Smooth muscle cell (in vitro differentiated cells): ENCODE results near the gene PTPRK. TPM values are rescaled to one million over a fixed set of nuclear protein-coding genes. Genes with fewer than 3 reads are reported as not detected.

ENCODE experiments used
- DNase-seq: peaks from one replicate; lab custom pipeline; 2025; ENCODE audit not compliant: unreplicated experiment; lab: John Stamatoyannopoulos, UW
- H2AFZ ChIP-seq: fragments of 200-600 bp; sonication (generic); 2 replicates; pipeline ENCODE4 v1.6.0; 2016; ENCODE audit warnings: antibody characterized with exemption, low read depth, mild to moderate bottlenecking
- H3F3A ChIP-seq: fragments of 200-600 bp; sonication (generic); 2 replicates; pipeline ENCODE4 v1.6.0; 2017; ENCODE audit warnings: antibody characterized with exemption, low read depth
- H3K27ac ChIP-seq: fragments of 200-600 bp; sonication (generic); 2 replicates; pipeline ENCODE4 v1.5.1; 2016; ENCODE audit warnings: low read depth, mild to moderate bottlenecking
- H3K27me3 ChIP-seq: fragments of 200-600 bp; sonication (generic); 2 replicates; pipeline ENCODE4 v1.6.1; 2016; ENCODE audit warnings: low read depth, mild to moderate bottlenecking
- H3K36me3 ChIP-seq: fragments of 200-600 bp; sonication (generic); 2 replicates; pipeline ENCODE4 v1.5.1; 2016; ENCODE audit warnings: low read depth
- H3K4me1 ChIP-seq: fragments of 200-600 bp; sonication (generic); 2 replicates; pipeline ENCODE4 v1.5.1; 2016; ENCODE audit warnings: low read depth
- H3K4me2 ChIP-seq: fragments of 200-600 bp; sonication (generic); 2 replicates; pipeline ENCODE4 v1.6.0; 2016; ENCODE audit warnings: mild to moderate bottlenecking
- H3K4me3 ChIP-seq: fragments of 200-600 bp; sonication (generic); 2 replicates; pipeline ENCODE4 v1.5.1; 2016; ENCODE audit warnings: mild to moderate bottlenecking
- H3K79me2 ChIP-seq: fragments of 200-600 bp; sonication (generic); 2 replicates; pipeline ENCODE4 v1.6.0; 2016; ENCODE audit warnings: low read depth, mild to moderate bottlenecking
- H3K9ac ChIP-seq: fragments of 200-600 bp; sonication (generic); 2 replicates; pipeline ENCODE4 v1.6.0; 2016; ENCODE audit warnings: low read depth
- H3K9me3 ChIP-seq: fragments of 200-600 bp; sonication (generic); replicated peaks from 2 replicates; pipeline ENCODE4 v1.5.1; 2016; ENCODE audit warnings: low read depth
- H4K20me1 ChIP-seq: fragments of 200-600 bp; sonication (generic); 2 replicates; pipeline ENCODE4 v1.6.0; 2016; ENCODE audit warnings: low read depth
- WGBS: methylation state at CpG from one replicate; pipeline ENCODE4 v1.1.7; 2016; ENCODE audit warnings: low lambda C conversion rate; 5-methylcytosine and 5-hydroxymethylcytosine counted together
- polyA plus RNA-seq: library from polyadenylated mRNA; unstranded; fragments of >200 nt; fragmentation: Nextera tagmentation; extraction: Ambion mirVana; gene quantifications from 2 replicates; pipeline ENCODE4 v1.2.1, GENCODE V29; 2016
- total RNA-seq: library from RNA; depleted of rRNA; stranded (reverse); fragments of >200 nt; gene quantifications from 2 replicates; pipeline ENCODE4 v1.2.3, GENCODE V29; 2014
- TF ChIP-seq, protein P1 (sequence below): fragments of 200-600 bp; sonication (generic); IDR thresholded peaks from 2 replicates; pipeline ENCODE4 v1.5.1; 2017; ENCODE audit warnings: borderline replicate concordance, mild to moderate bottlenecking, antibody characterized with exemption; ENCODE audit not compliant: insufficient read depth, poor library complexity, severe bottlenecking

The PTPRK gene
- total and polyA plus RNA-seq, 2 experiments from 2014 or later, result 21.7 to 50.4 TPM

DNA sequence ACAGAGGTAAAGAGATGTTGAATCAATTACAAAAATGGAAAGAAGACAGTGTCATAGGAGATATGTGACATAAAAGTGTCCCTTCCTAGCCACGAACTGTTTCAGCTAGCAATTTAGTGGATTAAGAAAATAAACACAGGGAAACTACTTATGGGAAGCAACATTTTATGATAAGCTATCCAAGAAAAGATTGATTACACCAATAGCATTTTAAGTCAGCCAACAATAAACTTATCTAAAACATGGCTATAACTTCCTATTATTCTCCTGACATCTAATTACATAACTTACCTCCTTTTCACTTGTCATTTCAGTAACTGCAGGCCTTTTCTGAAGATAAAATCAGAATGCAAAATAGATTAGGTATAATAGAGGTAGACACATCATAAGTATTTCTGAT is 111.4 kb downstream of the PTPRK start:
- Histone ChIP-seq H4K20me1 (peaks cover 38% of the 10 kb centered on the region), H3K79me2 (peaks cover 29% of the 10 kb centered on the region), H3K27ac (no peak overlapping the region), H3K9me3 (no peaks in the 10 kb centered on the region), H3K4me1 (no peaks in the 10 kb centered on the region), H3F3A (no peaks in the 10 kb centered on the region), H3K36me3 (no peaks in the 10 kb centered on the region), H2AFZ (no peak overlapping the region), H3K4me3 (no peak overlapping the region), H3K27me3 (no peaks in the 10 kb centered on the region), H3K4me2 (no peak overlapping the region), H3K9ac (no peak overlapping the region)
- DNase-seq, result no peak
- TF ChIP-seq, protein P1, sequence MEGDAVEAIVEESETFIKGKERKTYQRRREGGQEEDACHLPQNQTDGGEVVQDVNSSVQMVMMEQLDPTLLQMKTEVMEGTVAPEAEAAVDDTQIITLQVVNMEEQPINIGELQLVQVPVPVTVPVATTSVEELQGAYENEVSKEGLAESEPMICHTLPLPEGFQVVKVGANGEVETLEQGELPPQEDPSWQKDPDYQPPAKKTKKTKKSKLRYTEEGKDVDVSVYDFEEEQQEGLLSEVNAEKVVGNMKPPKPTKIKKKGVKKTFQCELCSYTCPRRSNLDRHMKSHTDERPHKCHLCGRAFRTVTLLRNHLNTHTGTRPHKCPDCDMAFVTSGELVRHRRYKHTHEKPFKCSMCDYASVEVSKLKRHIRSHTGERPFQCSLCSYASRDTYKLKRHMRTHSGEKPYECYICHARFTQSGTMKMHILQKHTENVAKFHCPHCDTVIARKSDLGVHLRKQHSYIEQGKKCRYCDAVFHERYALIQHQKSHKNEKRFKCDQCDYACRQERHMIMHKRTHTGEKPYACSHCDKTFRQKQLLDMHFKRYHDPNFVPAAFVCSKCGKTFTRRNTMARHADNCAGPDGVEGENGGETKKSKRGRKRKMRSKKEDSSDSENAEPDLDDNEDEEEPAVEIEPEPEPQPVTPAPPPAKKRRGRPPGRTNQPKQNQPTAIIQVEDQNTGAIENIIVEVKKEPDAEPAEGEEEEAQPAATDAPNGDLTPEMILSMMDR, result no peak
- 63% methylated on average over 1 of the region's 1 CpG for WGBS

DNA sequence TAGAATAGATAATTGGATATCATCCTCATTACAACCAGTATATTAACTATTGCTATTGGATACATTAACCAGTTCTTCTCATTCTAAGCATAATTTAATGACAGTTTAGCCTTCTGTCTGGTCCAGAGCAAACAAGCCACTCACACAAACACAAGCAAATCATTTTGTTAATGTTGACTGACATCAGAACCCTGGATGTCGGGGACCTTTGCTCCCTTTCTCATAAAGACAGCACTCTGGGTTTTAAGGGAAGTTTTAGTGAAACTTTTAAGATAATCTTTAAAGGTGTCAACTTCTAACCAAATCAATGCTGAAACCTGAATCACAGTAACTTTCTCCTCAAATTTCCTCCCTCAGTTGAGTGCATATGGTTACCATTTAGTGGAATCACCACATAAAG is 113.9 kb downstream of the PTPRK start:
- no peaks in the 10 kb centered on the region for H3K9me3 ChIP-seq
- H4K20me1 ChIP-seq, result peaks cover 34% of the 10 kb centered on the region
- H2AFZ ChIP-seq, result no peak overlapping the region
- H3K9ac ChIP-seq, result no peak overlapping the region
- no peaks in the 10 kb centered on the region for H3F3A ChIP-seq
- H3K4me3 ChIP-seq, result no peak overlapping the region
- no peak overlapping the region for H3K4me2 ChIP-seq
- H3K27me3 ChIP-seq, result no peaks in the 10 kb centered on the region
- no peaks in the 10 kb centered on the region for H3K4me1 ChIP-seq
- no peak for DNase-seq
- TF ChIP-seq, protein P1, result no peak
- WGBS, result 96% methylated on average over 1 of the region's 1 CpG
- H3K27ac ChIP-seq, result no peak overlapping the region
- H3K36me3 ChIP-seq, result no peaks in the 10 kb centered on the region
- H3K79me2 ChIP-seq, result peaks cover 35% of the 10 kb centered on the region

DNA sequence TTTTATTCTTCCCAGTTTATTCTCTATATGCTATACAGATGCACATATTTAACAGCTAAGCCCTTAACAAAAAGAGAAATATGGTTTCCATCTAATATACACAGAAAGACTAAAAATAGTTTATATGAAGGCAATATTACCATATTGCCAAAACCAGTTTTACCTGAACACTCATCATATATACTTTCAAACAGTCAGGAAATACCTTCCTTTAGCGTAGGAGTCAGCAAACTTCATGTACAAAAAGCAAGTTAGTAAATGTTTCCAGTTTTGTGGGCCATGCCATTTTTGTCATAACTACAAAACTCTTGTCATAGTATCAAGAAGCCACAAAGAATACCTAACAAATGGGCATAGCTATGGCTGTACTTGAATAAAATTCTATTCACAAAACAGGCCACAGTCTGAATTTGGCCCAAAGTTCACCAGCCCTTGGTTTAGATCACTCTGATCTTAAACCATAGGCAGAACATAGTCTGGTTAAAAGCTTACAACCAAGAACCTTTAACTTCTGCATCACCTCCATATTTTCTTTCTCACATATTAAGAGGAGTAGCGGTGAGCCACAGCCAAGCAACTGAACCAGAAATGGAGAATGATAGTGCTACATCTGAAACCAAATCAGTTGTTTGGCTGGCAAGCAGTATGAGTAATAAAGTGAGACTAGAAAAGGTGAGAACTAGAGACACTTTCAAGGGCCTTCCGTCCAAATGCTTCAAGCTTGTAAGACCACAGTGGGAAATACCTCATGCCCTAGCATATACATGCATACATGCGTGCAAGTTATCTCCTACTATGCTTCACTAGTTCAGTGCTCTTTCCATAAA is 116.6 kb downstream of the PTPRK start:
- no peaks in the 10 kb centered on the region for H3K9me3 ChIP-seq
- H2AFZ ChIP-seq, result no peak overlapping the region
- no peaks in the 10 kb centered on the region for H3K36me3 ChIP-seq
- no peak for DNase-seq
- peak overlapping the region; percentile 55 for H3K27ac ChIP-seq
- H3K4me3 ChIP-seq, result no peak overlapping the region
- no peak overlapping the region for H3K9ac ChIP-seq
- no peak overlapping the region for H3K4me2 ChIP-seq
- 92% methylated on average over 4 of the region's 4 CpGs for WGBS
- H3K79me2 ChIP-seq, result peaks cover 28% of the 10 kb centered on the region
- no peaks in the 10 kb centered on the region for H3K4me1 ChIP-seq
- TF ChIP-seq, protein P1, result no peak
- no peaks in the 10 kb centered on the region for H3F3A ChIP-seq
- peaks cover 10% of the 10 kb centered on the region for H4K20me1 ChIP-seq
- no peaks in the 10 kb centered on the region for H3K27me3 ChIP-seq

DNA sequence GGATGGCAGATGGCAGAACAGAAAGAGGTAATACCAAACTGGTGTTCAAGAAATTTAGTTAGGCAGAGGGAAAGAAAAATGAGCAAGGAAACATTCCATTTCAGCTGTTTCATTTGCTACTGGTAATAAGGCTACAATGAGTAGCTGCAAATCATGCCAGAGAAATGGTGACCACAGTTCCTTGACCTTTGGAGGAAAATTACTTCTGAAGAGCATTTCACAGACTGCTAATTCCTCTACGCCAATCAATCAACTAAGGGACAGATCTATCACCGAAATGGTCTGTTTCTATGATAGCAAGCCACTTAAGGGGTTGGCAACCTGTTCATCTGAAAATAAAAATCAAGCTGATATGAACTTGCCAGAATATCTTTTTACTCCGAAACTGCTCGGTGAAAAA is 119.5 kb downstream of the PTPRK start:
- H4K20me1 ChIP-seq, result no peaks in the 10 kb centered on the region
- no peak for DNase-seq
- no peaks in the 10 kb centered on the region for H3K9me3 ChIP-seq
- no peak overlapping the region for H3K9ac ChIP-seq
- H3K4me2 ChIP-seq, result no peak overlapping the region
- no peak overlapping the region for H3K27ac ChIP-seq
- H3K4me1 ChIP-seq, result no peaks in the 10 kb centered on the region
- H3F3A ChIP-seq, result no peaks in the 10 kb centered on the region
- H3K27me3 ChIP-seq, result no peaks in the 10 kb centered on the region
- no peak overlapping the region for H3K4me3 ChIP-seq
- H2AFZ ChIP-seq, result no peak overlapping the region
- H3K79me2 ChIP-seq, result peaks cover 34% of the 10 kb centered on the region
- H3K36me3 ChIP-seq, result no peaks in the 10 kb centered on the region
- WGBS, result 84% methylated on average over 4 of the region's 4 CpGs
- TF ChIP-seq, protein P1, result no peak
